Stimulated activated CD8-positive, alpha-beta memory T cell treated with anti-CD3 and anti-CD28 coated beads, Interleukin-15, amount 100 ng/mL, for 48 hours (primary cell): ENCODE measurements around the gene RAPH1.

Experiments used
- DNase-seq, 2 donors: peaks; one replicate each; pipeline ENCODE4 v3.0.0-alpha.2; 2020; ENCODE audit warnings: low read depth in 2 of 2

RAPH1 gene

GRCh38 chr2:203489531-203489930 lies 45.6 kb downstream of the RAPH1 start:
- DNase-seq: no peak

DNA sequence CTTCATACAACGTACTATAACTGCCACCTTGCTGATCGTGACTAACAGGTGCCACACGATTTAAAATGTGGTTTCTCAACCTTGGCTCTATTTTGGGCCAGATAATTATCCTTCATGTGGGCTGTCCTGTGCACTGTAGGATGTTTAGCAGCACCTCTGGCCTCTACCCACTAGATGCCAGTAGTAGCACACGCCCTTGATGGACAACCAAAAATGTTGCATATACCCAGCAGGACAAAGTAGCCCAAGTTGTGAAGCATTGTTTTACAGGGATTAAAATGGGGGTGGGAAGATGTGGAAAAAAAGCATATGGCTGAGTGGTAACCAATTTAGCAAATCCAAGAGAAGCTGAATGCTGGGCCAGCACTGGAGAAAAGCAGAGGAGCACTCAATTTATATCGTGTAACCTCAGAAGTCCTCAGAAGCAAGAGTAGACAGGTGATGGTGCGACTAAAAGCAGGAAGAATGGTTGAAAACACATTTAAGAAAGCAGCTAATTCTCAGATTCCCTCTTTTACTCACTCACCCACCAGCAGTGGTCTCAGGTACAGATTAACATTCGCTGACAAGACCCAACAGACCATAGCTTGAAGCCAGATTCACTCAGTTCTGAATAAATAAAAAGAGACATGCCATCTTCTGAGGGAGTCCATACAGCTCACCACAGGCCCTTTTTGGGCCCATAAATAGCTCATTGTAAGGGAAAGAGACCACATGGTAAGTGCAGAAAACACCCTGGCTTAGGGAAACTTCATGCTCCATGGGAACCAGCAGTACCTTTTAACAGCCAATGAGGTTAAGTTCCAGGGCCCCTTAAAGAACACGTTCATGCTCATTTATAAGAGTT lies 50.6 kb downstream of the RAPH1 start:
- DNase-seq: peak; percentile 9 to 18

- DNase-seq: no peak
Observed at GRCh38 chr2:203480623-203481022, 54.5 kb downstream of the RAPH1 start.

- no peak for DNase-seq
Observed at GRCh38 chr2:203476881-203477280, 58.2 kb downstream of the RAPH1 start.

DNA sequence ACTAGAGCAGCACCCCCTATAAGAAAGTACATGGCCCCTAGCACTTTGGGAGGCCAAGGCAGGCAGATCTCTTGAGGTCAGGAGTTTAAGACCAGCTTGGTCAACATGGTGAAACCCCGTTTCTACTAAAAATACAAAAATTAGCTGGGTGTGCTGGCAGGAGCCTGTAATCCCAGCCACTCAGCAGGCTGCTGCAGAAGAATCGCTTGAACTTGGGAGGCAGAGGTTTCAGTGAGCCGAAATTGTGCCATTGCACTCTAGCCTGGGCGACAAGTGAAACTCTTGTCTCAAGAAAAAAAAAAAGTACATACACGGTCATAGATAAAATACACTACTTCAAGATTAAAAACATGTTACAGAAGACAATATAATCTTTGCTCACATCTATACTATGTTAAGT lies 63.8 kb downstream of the RAPH1 start:
- DNase-seq: no peak

DNA sequence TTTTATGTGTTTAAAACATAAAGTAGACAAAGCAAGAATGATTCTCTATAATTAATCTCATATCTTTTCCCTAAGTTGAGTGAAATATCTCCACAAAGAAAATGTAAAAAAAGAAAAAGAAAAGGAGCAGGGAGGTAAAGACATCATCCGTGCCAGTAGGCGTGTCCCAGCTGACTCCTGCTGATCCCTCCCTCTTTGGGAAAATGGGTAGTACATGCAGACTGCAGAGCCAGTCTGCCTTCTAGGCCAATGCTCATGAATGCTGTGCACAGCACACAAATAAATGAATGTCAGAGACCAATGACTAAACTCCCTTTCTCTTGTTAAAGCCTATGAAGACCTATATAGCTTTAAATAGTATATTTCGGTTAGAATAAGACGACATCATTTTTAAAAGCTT lies 64.7 kb downstream of the RAPH1 start:
- no peak for DNase-seq

GRCh38 chr2:203469546-203469945 lies 65.6 kb downstream of the RAPH1 start:
- DNase-seq: no peak

DNA sequence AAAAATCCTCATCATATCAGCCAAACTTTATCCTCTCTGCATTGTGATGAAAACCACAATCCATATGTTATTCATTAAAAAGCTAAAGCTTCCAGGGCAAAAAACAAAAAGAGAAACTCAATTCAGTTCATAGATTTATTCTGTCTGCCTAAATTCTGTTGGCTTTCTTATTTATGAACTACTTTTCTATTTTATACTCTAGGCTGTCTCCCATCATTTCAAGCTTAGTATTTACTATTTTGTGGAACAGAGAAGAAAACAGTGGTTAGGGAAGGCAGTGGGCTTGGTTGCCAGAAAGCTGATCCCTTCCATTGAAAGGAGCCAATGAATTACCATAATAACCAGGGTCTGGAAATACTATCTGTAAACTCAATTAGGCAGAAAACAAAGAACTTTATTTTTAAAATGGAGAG lies 71.8 kb downstream of the RAPH1 start:
- DNase-seq: no peak

DNA sequence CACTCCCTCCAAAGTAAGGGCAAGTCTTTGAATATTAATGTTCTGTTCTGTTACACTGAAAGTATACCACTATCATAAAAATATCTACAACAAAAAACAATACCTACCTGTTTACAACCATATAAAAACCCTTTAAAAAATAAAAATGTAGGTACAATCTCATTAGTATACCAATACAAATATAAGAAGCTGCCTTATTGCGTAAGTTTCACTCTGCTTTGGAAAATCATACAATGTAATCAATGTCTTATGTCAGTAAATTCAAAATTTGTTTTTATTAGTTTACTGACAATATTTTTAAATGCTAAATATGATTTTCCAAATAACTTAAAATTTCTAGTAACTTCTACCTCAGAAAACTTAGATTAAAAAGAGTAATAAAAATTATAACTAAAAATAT lies 72.8 kb downstream of the RAPH1 start:
- DNase-seq: no peak

DNA sequence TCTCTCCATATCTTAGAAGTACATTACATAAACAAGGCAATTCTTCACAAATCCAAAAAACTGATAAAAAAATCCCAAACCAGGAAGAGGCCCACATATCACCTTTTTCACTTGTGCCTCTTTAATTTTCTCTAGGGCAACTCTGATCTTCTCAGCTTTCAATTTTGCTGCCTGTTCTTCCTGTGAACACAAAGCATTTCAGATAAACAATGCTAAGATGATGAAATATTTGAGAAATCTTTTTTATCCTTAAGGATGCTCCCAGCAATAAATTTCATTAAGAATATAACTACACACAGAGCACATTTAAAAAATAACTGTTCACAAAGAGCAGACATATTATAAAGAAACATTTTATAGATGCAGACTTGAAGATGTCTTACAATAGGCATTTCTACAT lies 73.4 kb downstream of the RAPH1 start:
- no peak for DNase-seq

DNA sequence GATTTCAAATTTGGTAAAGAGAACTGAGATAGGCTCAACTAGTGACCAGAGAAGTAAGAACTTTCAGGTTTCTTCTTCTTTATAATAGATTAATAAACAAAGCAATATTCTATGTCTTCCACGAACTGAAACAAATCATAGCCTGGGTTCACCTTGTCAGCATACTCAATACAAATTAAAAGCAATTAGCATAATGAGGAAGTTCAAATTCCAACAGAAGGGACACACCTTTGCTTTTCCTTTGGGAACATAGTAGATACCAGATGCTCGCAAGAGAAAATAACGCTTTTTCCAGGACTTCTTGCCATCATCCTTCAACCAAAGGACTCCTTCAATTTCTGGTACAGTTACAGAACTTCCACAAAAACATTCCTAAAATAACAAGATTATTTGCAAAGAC lies 79.9 kb downstream of the RAPH1 start:
- DNase-seq: no peak

DNA sequence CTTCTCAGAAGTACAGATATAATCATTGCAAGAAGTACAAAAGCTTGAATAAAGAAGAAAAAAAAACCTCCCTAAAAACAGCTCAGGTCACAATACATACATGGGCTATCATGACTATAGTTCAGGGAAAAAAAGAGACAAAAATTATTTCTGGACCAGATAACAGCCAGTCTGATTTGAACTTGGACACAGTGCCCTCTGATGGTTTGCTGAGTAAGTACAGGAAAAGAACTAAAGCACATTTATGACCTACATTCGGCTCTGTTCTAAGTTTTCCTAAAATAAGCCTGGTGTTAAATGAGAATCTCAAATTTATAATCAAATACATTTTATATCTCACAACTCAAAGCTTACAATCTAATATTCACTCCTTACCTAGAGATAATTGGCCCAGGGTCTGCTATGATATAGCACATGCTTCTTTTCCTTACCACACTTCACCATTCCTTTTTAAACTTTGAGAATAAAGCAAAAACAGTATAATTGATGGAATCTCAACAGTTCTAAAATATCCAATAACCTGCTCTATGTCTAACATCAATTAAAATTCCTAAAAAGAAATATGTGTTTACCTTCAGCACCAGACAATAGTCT lies 81.1 kb downstream of the RAPH1 start:
- DNase-seq: peak in 1 of 2 donors; percentile 6

- no peak for DNase-seq
Observed at GRCh38 chr2:203451689-203452088, 83.4 kb downstream of the RAPH1 start.

DNA sequence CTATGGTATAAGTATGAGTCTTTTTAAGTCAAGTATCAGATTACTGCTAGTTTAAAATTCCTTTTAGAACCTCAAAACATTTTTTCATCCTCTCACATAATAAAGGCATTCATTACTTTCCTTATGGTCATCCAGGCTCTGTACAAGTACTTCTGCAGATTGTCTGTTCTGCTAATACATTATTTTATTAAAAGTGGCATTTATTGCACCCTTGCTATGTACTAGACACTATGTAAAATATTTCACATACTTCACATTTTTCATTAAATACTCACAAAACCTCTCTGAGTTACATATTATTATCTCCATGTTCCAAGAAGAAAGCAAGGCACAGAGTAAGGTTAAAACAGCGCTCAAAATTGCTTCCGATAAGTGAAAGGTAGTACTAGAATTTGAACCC lies 84.1 kb downstream of the RAPH1 start:
- no peak for DNase-seq

DNA sequence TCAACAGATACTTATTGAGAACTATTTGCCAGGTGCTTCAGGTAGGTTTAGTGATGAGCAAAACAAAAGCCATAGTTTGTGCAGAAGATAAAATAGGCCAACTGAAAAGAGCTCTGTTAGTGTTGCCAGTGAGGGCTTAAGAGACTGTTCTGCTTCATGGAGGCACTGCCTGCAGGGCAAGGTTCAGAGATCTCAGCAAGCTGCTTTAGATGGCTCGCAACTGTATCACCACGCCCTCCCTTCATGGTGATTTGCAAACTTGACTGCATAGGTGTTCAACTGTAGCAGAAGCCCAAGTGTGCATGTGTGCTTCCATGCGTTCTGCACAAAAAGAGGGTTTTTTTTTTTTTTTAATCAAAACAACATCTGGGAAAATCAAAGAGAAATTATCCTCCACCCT lies 84.5 kb downstream of the RAPH1 start:
- no peak for DNase-seq

DNA sequence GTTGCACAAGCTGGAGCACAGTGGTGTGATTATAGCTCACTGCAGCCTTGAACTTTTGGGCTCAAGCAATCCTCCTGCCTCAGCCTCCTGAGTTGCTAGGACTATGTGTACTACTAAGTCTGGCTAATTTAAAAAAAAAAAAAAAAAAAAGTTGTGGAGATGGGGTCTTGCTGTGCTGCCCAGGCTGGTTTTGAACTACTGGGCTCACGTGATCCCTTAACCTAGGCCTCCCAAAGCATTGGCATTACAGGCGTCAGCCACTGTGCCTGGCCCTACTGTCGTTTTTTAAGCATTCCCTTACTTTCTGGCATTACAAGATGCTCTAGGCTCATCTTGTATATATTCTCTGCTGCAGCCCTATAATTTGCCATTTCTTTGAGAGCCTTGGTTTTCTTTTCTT lies 88.3 kb downstream of the RAPH1 start:
- no peak for DNase-seq

DNA sequence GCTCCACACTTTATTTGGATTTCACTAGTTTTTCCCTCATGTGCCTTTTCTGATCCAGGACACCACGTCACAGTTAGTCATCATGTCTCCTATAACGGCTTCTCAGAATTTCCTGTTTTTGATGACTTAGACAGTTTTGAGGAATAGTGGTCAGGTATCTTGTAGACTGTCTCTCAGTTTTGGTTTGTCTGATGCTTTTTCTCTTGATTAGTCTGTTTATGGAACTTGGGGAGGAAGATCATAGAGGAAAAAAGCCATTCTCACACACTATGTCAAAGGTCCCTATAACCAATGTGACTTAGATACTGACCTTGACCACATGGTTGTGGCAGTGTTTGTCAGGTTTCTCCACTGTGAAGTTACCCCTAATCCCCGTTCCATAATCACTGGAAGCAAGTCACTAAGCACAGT lies 89.0 kb downstream of the RAPH1 start:
- no peak for DNase-seq

DNA sequence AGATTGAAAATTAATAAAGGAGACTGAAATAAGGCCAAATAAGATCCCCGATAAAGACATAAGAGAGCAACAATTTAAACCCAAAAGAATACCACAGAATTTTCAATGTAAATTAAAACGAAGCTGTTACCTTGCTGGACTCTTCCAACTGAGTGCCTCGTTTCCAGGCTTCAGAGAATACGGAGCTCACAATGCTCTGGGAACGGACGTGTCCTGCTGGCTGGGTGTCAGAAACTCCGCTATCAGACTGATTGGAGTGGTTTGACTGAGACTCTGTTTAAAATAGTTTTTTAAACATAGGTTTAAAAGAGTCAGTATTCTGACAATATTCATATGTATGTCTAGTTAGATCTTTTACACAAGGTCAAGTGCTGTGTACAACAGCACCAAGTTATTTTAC lies 90.4 kb downstream of the RAPH1 start:
- DNase-seq: no peak

DNA sequence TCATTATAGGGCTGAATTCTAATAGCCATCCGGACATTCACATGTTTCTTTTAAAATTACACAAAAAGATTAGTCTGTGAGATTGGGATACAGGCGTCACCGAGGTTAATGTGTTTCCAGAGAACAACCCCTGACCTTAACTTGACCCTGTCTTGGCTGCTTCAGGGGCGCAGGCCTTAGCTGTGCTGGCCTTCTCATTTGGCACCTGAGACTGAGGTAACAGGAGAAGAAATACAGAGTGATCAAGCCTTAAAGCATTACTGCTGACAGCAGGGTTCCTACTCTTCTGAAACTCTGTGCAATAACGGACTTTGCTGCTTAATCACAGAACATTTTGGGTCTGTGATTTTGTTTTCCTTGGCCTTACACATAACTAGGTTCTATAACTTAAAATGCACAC lies 92.6 kb downstream of the RAPH1 start:
- DNase-seq: no peak

GRCh38 chr2:203441463-203441862 lies 93.6 kb downstream of the RAPH1 start:
- no peak for DNase-seq

DNA sequence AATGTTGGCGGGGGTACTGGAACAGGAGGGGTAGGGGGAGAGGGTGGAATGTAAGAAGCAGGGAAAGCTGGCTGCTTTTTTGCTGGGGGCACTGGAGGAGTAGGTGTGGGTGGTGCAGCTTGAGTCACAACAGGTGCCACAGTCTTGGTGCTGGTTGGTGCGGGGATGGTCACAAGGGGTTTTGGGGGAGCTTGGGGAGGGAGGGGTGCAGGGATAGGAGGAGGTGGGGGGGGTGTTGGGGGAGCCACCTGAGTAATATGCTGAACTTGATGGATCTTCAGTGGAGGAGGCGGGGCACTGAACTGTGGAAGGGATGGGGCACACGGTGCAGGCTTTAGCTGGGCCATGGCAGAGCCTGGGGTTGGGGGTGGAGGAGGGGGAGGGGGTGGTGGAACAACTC lies 94.4 kb downstream of the RAPH1 start:
- no peak for DNase-seq

GRCh38 chr2:203438528-203438927 lies 96.6 kb downstream of the RAPH1 start:
- DNase-seq: no peak

- DNase-seq: no peak
Observed at GRCh38 chr2:203437511-203437910, 97.6 kb downstream of the RAPH1 start.

GRCh38 chr2:203436496-203436895 lies 98.6 kb downstream of the RAPH1 start:
- no peak for DNase-seq
